Lower leg skin (tissue), 3 donors: ENCODE results near the gene BIRC7.

Experiments used
- POLR2A ChIP-seq, 2 donors: fragments of 450-650 bp; IDR thresholded peaks; one replicate each; pipeline ENCODE4 v1.6.1; 2016 to 2017; ENCODE audit warnings: antibody characterized with exemption in 2 of 2, mild to moderate bottlenecking in 1 of 2, moderate library complexity in 1 of 2
- TF ChIP-seq, protein P1 (sequence below), 3 donors: fragments of 450-650 bp; IDR thresholded peaks; one replicate each; pipeline ENCODE4 v1.5.1; 2016; ENCODE audit warnings: antibody characterized with exemption in 3 of 3, mild to moderate bottlenecking in 3 of 3, moderate library complexity in 2 of 3

GRCh38 chr20:63264519-63264918 is 28.8 kb downstream of the BIRC7 start:
- TF ChIP-seq, protein P1, sequence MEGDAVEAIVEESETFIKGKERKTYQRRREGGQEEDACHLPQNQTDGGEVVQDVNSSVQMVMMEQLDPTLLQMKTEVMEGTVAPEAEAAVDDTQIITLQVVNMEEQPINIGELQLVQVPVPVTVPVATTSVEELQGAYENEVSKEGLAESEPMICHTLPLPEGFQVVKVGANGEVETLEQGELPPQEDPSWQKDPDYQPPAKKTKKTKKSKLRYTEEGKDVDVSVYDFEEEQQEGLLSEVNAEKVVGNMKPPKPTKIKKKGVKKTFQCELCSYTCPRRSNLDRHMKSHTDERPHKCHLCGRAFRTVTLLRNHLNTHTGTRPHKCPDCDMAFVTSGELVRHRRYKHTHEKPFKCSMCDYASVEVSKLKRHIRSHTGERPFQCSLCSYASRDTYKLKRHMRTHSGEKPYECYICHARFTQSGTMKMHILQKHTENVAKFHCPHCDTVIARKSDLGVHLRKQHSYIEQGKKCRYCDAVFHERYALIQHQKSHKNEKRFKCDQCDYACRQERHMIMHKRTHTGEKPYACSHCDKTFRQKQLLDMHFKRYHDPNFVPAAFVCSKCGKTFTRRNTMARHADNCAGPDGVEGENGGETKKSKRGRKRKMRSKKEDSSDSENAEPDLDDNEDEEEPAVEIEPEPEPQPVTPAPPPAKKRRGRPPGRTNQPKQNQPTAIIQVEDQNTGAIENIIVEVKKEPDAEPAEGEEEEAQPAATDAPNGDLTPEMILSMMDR (IDR thresholded peaks at IDR 0.05) = no peak
- no peak for TF ChIP-seq POLR2A (IDR thresholded peaks at IDR 0.05)
